Stimulated activated CD4-positive, alpha-beta T cell treated with anti-CD3 and anti-CD28 coated beads, Interleukin-12 subunit alpha, Interleukin-12 subunit beta, amount 100 ng/mL, for 48 hours (primary cell): Measurements from ENCODE around the gene TMEM131L.
"Not testable (repeated sequence)": the region's sequence is repeated elsewhere in the genome, so short reads cannot be mapped to it uniquely, and the experiment has no call there.

Experiments
- DNase-seq, 3 donors: peaks; one replicate each; pipeline ENCODE4 v3.0.0-alpha.2; 2020; ENCODE audit warnings: low read depth in 2 of 3, low spot score in 1 of 3

TMEM131L gene

DNA sequence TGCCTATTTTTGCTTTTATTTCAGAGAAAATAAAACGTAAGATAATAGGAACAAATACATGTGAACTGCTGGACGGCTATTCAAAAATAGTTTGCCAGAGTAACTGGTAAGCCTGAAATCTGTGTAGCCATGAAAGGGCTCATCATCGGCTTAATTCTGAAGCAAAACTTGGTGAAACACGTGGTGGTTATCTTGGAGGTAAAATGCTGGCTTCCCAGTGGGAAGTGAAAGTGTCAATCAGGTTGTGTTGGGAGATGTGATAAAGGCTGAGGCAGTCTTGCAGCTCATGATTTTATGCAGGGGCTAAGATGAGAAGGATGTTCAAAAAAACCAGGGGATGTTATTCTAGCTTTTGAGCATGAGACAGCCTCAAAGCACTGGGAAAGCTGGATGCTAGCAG is 181.8 kb downstream of the TMEM131L start:
- no peak for DNase-seq

GRCh38 chr4:153649572-153649991 is 183.4 kb downstream of the TMEM131L start:
- DNase-seq: no peak

GRCh38 chr4:153651116-153651515 is 185.0 kb downstream of the TMEM131L start:
- DNase-seq: no peak

DNA sequence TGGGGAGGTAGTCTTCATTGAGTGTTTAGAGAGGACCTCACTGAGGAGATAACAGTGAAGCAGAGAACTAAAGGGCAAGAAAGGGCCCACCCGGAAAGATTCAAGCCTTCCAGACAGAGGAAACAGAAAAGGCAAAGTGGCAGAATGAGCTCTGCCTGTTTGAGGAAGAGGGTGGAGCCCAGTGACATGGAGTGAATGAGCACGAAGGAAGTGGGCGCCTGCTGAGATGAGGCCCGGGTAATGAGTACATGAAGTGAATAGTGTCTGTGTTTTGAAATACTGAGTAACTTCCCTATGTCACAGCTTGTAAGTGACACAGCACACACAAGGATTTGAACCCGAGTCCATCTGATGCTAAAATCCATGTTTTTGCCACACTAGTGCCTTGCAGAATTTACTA is 185.4 kb downstream of the TMEM131L start:
- DNase-seq: peak; percentile 35 to 46 (median 46)

- DNase-seq: no peak
Observed at GRCh38 chr4:153652051-153652784, 186.1 kb downstream of the TMEM131L start.

DNA sequence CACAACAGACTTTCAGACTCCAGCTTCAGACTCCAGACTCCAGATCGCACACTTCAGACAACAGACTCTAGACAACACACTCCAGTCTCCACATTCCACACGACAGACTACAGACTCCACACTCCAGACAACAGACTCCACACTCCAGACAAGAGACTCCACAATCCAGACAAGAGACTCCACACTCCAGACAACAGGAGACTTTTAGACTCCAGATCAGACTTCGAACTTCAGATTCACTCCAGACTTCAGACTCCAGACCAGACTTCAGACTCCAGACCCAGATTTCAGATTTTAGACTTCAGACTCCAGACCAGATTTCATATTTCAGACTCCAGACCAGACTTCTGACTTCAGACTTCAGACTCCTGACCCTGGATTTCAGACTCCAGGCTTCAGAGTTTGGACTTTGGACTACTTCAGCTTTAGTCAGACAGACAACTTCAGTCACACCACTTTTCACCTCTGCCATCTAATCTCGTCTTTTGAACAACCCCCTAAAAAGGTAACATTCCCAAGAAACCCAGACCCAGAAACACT is 188.9 kb downstream of the TMEM131L start:
- no peak for DNase-seq

GRCh38 chr4:153655928-153656327 is 189.8 kb downstream of the TMEM131L start:
- DNase-seq: no peak

GRCh38 chr4:153661215-153661822 is 195.2 kb downstream of the TMEM131L start:
- no peak for DNase-seq

- no peak for DNase-seq
Observed at GRCh38 chr4:153661908-153662307, 195.7 kb downstream of the TMEM131L start.

GRCh38 chr4:153663667-153664066 is 197.5 kb downstream of the TMEM131L start:
- DNase-seq: no peak

GRCh38 chr4:153666505-153666904 is 200.3 kb downstream of the TMEM131L start:
- not testable (repeated sequence) for DNase-seq

- no peak for DNase-seq
Observed at GRCh38 chr4:153668647-153669046, 202.5 kb downstream of the TMEM131L start.

DNA sequence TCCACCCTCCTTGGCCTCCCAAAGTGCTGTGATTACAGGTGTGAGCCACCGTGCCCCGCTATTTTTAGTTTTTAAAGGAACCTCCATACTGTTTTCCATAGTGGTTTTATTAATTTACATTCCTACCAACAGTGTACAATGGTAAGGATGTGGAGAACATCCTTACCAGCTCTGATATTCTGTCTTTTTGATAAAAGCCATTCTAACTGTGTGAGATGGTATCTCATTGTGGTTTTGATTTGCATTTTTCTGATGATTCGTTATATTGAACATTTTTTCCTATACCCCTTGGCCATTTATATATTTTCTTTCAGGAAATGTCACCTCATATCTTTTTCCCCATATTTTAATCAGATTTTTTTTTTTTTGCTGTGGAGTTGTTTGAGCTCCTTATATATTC is 203.7 kb downstream of the TMEM131L start:
- no peak for DNase-seq

DNA sequence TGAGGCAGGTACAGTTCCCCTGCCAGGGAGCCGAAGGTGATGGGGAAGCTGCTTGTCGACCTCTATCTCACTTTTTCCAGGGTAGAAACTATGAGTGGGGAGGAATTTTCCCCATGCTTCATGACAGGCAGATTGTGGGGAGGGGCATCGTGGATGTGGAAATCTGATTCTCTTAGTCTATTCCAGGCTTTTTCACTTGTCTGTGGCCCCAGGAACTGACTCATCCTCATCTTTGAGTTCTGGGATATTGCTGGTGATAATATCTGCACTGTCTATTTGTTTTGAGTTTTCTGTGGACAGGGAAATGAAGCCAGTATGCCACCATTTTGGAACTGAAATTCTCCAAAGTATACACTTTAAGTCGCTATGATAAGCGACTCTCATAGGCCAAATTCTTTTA is 210.3 kb downstream of the TMEM131L start:
- no peak for DNase-seq

DNA sequence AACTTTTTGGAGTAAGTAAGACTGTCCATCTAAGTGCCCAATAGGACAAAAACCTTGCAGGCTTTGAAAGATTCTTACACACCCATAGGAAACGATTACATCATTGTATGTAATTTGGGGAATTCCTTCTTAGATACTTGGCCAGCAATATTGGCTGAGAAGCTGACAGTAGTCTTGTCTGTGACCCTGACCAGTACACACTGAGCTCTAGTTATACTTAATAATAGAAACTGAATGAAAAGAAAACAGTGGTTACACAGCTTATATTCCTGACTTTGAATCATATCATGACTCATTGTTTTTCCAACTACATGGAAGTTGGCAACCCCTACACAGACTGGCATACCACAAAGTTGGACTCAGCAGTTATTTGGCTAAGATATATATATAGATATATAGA is 210.8 kb downstream of the TMEM131L start:
- DNase-seq: no peak

DNA sequence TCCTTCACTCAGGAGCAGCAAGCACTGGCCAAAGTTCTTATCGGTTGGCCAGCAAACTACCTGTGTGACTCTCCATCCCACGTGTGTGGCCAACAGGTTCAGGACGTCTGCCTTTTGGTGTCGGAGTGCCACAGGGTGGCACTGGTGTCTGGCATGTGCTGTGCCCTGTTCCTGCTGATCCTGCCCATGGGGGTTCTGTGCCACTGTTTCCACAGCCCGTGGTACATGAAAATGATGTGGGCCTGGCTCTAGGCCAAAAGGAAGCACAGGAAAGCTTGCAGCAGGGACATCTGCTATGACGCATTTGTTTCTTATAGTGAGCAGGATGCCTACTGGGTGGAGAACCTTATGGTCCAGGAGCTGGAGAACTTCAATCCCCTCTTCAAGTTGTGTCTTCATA is 213.3 kb downstream of the TMEM131L start:
- no peak for DNase-seq

- no peak for DNase-seq
Observed at GRCh38 chr4:153683763-153684181, 217.6 kb downstream of the TMEM131L start.

DNA sequence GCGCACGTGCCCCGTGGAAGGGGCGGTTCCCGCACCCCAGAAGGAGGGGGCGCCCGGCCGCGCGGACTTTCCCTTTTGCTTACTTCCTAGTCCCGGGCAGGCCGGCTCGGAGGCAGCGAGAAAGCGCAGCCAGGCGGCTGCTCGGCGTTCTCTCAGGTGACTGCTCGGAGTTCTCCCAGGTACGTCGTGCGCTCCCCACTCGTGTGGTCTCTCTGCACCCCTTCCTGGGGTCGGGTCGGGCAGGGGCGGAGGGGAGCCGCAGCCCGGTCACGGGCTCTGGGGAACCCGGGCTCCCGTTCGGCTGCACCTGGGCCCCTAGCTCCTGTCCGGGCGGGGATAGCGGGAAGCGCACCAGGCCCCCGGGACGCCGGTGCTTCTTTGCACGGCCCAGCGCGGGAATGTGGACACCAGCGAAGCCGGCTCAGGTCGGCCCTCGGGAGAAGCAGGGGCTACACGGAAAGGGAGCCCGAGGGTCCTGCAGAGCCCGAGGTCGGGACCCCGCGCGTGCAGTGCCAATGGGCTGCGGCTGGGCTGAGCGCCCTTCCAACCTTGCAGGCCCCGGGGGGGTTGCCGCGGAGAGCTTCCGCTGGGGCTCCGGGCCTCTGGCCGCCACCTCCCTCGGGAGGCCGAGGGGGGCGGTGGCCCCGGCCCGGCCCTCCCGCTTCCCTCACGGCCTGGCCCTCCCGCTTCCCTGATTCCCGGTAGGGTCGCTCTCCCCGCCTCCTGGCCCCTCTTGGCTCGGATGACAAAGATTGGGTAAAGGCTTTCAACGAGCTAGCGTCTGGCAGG is 218.2 kb downstream of the TMEM131L start, which contains the start of gene TLR2:
TLR2 (plus strand) TSS at position 99 of the 789 bp plus-strand sequence. CDS start 18,628 bp downstream, outside the sequence.
- peak; percentile 25 to 55 (median 34) for DNase-seq

DNA sequence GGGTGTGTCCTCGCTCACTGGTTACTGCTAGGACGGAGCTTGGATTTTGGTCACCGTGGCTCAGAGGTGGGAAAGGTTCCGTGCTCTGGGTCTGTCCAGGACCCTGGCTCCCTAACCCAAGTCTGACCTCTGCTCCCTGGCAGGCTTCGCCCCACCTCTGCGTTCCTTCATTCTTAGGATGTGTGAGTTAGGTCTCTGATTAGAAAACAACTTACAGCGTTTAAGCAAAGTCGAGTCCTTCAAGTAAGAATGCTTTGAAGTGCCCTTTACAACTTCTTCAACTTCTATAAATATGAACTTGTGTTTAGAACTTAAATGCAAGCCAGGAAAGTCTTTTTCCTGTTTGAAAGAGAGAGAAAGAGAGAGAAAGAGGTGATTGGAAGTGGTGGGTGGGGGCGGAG is 218.8 kb downstream of the TMEM131L start:
- no peak for DNase-seq
